ENCODE measurements around the gene HSFX4.
"Not testable (repeated sequence)": the region's sequence is repeated elsewhere in the genome, so short reads cannot be mapped to it uniquely, and the experiment has no call there.

HSFX4 gene

GRCh38 chrX:149909324-149910177, 19.8 kb upstream of the HSFX4 start:
- no peak for TF ChIP-seq CTCF (IDR thresholded peaks at IDR 0.05; ENCODE audit: control insufficient read depth, insufficient read depth, low read depth, low read length, missing control alignments)
- H3K4me3 ChIP-seq (ENCODE audit: control insufficient read depth, low read depth, low read length): no peak overlapping the region
- no peak for DNase-seq (ENCODE audit: low read depth)

GRCh38 chrX:149910178-149910695, 19.1 kb upstream of the HSFX4 start:
- H3K4me3 ChIP-seq (ENCODE audit: control insufficient read depth, low read depth, low read length): no peak overlapping the region
- no peak for DNase-seq (ENCODE audit: low read depth)
- no peak for TF ChIP-seq CTCF (IDR thresholded peaks at IDR 0.05; ENCODE audit: control insufficient read depth, insufficient read depth, low read depth, low read length, missing control alignments)

- no peak for DNase-seq (ENCODE audit: low read depth)
- no peak for TF ChIP-seq CTCF (IDR thresholded peaks at IDR 0.05; ENCODE audit: control insufficient read depth, insufficient read depth, low read depth, low read length, missing control alignments)
Measured at GRCh38 chrX:149916745-149917392, 12.5 kb upstream of the HSFX4 start.

GRCh38 chrX:149923836-149924235, 5.5 kb upstream of the HSFX4 start:
- H3K4me3 ChIP-seq (ENCODE audit: control insufficient read depth, low read depth, low read length); DNase-seq (ENCODE audit: low read depth): not testable (repeated sequence)

More at GRCh38 chrX:149916745-149917392, 12.5 kb upstream of the HSFX4 start:
- H3K4me3 ChIP-seq (ENCODE audit: control insufficient read depth, low read depth, low read length): no peak overlapping the region

- DNase-seq (ENCODE audit: low read depth): not testable (repeated sequence)
Measured at GRCh38 chrX:149924434-149924833, 4.9 kb upstream of the HSFX4 start.

GRCh38 chrX:149927245-149927963, 2.0 kb upstream of the HSFX4 start:
- not testable (repeated sequence) for DNase-seq (ENCODE audit: low read depth); H3K4me3 ChIP-seq (ENCODE audit: control insufficient read depth, low read depth, low read length)

More at GRCh38 chrX:149924434-149924833, 4.9 kb upstream of the HSFX4 start:
- H3K4me3 ChIP-seq (ENCODE audit: control insufficient read depth, low read depth, low read length): not testable (repeated sequence)

GRCh38 chrX:149927964-149928258, 1.5 kb upstream of the HSFX4 start:
- H3K4me3 ChIP-seq (ENCODE audit: control insufficient read depth, low read depth, low read length); DNase-seq (ENCODE audit: low read depth): not testable (repeated sequence)

- not testable (repeated sequence) for DNase-seq (ENCODE audit: low read depth); H3K4me3 ChIP-seq (ENCODE audit: control insufficient read depth, low read depth, low read length)
Measured at GRCh38 chrX:149928635-149929034, 738 bp upstream of the HSFX4 start.

- DNase-seq (ENCODE audit: low read depth); H3K4me3 ChIP-seq (ENCODE audit: control insufficient read depth, low read depth, low read length): not testable (repeated sequence)
Measured at GRCh38 chrX:149931355-149931754, 2.0 kb downstream of the HSFX4 start.

- DNase-seq (ENCODE audit: low read depth); H3K4me3 ChIP-seq (ENCODE audit: control insufficient read depth, low read depth, low read length): not testable (repeated sequence)
Measured at GRCh38 chrX:149932150-149932549, 2.8 kb downstream of the HSFX4 start.

- not testable (repeated sequence) for DNase-seq (ENCODE audit: low read depth); H3K4me3 ChIP-seq (ENCODE audit: control insufficient read depth, low read depth, low read length)
Measured at GRCh38 chrX:149932970-149933369, 3.6 kb downstream of the HSFX4 start.

- not testable (repeated sequence) for H3K4me3 ChIP-seq (ENCODE audit: control insufficient read depth, low read depth, low read length); DNase-seq (ENCODE audit: low read depth)
Measured at GRCh38 chrX:149933547-149933946, 4.2 kb downstream of the HSFX4 start.

GRCh38 chrX:149937328-149937727, 8.0 kb downstream of the HSFX4 start:
- DNase-seq (ENCODE audit: low read depth): not testable (repeated sequence)
- peak overlapping the region; percentile 59 for H3K4me3 ChIP-seq (ENCODE audit: control insufficient read depth, low read depth, low read length)

Data from AG09309 (cell line).